Uterine smooth muscle cell (primary cell): ENCODE results near the gene SRP14. TPM values are rescaled to one million over a fixed set of nuclear protein-coding genes. Genes with fewer than 3 reads are reported as not detected.

Experiments
- total RNA-seq: library from RNA; depleted of rRNA; stranded (reverse); fragments of >200 nt; gene quantifications from 2 replicates; pipeline ENCODE4 v1.2.3, GENCODE V29; 2014

The SRP14 gene
- 164 and 184 TPM in 2 replicates for total RNA-seq

GRCh38 chr15:40038638-40039543 lies at the start of gene SRP14:
SRP14 (minus strand) TSS chr15:40039181; CDS start chr15:40039116, 65 bp downstream.

Other genes with a start within 250 kb of the SRP14 start
- 135 and 142 TPM in 2 replicates for gene GPR176, start 118.9 kb downstream of the SRP14 start, total RNA-seq
- gene EIF2AK4, start 105.1 kb downstream of the SRP14 start, total RNA-seq = 82.7 and 96.3 TPM in 2 replicates
- gene BMF, start 69.7 kb upstream of the SRP14 start, total RNA-seq = 2.4 and 3.1 TPM in 2 replicates
- gene BUB1B, start 121.9 kb upstream of the SRP14 start, total RNA-seq = 16.2 and 64.9 TPM in 2 replicates
- gene PAK6, start 199.9 kb upstream of the SRP14 start, total RNA-seq = under 0.01 TPM in 2 replicates
- gene ANKRD63, start 243.9 kb upstream of the SRP14 start, total RNA-seq = not detected in 2 replicates